OCI-LY7 (cell line): Measurements from ENCODE around the gene CFAP157. TPM values are rescaled to one million over a fixed set of nuclear protein-coding genes. Genes with fewer than 3 reads are reported as not detected.

ENCODE experiments used
- BruUV-seq: library from RNA; stranded (reverse); fragments of 400-500 nt; replicated peaks from 2 replicates; lab custom pipeline; 2021; lab: Mats Ljungman, UMichigan
- CTCF ChIA-PET: fragments of 300-600 bp; sonication (Branson Sonifier 250); formaldehyde crosslinking; loops from one replicate; lab custom pipeline; 2022; ENCODE audit warnings: antibody characterized with exemption; ENCODE audit not compliant: unreplicated experiment; lab: Charles Lee
- POLR2A ChIA-PET: fragments of 300-600 bp; sonication (Branson Sonifier 250); formaldehyde crosslinking; loops from one replicate; lab custom pipeline; 2022; ENCODE audit warnings: antibody characterized with exemption; lab: Charles Lee
- DNase-seq: peaks from one replicate; pipeline ENCODE4 v3.0.0-alpha.2; 2015; ENCODE audit warnings: low spot score
- H2AFZ ChIP-seq: fragments of 200-600 bp; sonication (generic), shearing (Covaris generic); 2 replicates; pipeline ENCODE4 v1.6.1; 2014; ENCODE audit warnings: mild to moderate bottlenecking, antibody characterized with exemption, low read length, moderate library complexity
- H3K27ac ChIP-seq: fragments of 200-600 bp; sonication (generic); 2 replicates; pipeline ENCODE4 v1.5.1; 2014; ENCODE audit warnings: mixed run types, low read depth, mild to moderate bottlenecking, moderate library complexity, low read length, inconsistent platforms; ENCODE audit not compliant: poor library complexity, severe bottlenecking
- H3K36me3 ChIP-seq: fragments of 200-600 bp; sonication (generic); 2 replicates; pipeline ENCODE4 v1.6.1; 2014; ENCODE audit warnings: mild to moderate bottlenecking, antibody characterized with exemption, low read length, moderate library complexity, mixed read lengths; ENCODE audit not compliant: insufficient read depth
- H3K4me1 ChIP-seq: fragments of 200-600 bp; sonication (generic); 2 replicates; pipeline ENCODE4 v1.5.1; 2014; ENCODE audit warnings: mild to moderate bottlenecking, low read length; ENCODE audit not compliant: insufficient read depth, poor library complexity, severe bottlenecking
- H3K4me2 ChIP-seq: fragments of 200-600 bp; sonication (generic); 2 replicates; pipeline ENCODE4 v1.6.1; 2014; ENCODE audit warnings: mild to moderate bottlenecking, low read length
- H3K4me3 ChIP-seq: fragments of 200-600 bp; sonication (generic); 2 replicates; pipeline ENCODE4 v1.5.1; 2014; ENCODE audit warnings: mild to moderate bottlenecking, low read depth, low read length; ENCODE audit not compliant: poor library complexity, severe bottlenecking
- H3K79me2 ChIP-seq: fragments of 200-600 bp; sonication (generic); 2 replicates; pipeline ENCODE4 v1.6.1; 2016; ENCODE audit warnings: low read depth, mild to moderate bottlenecking, low read length, moderate library complexity, mixed read lengths; ENCODE audit not compliant: insufficient read depth
- H3K9me2 ChIP-seq: fragments of 200-600 bp; sonication (generic); 2 replicates; pipeline ENCODE4 v1.6.1; 2016; ENCODE audit warnings: mild to moderate bottlenecking, low read length, mixed read lengths; ENCODE audit not compliant: insufficient read depth
- H3K9me3 ChIP-seq: fragments of 200-600 bp; sonication (generic); 2 replicates; pipeline ENCODE4 v1.6.1; 2014; ENCODE audit warnings: mild to moderate bottlenecking, mixed run types, low read length, mixed read lengths
- H4K20me1 ChIP-seq: fragments of 200-600 bp; sonication (generic); 2 replicates; pipeline ENCODE4 v1.6.1; 2014; ENCODE audit warnings: mild to moderate bottlenecking, antibody characterized with exemption, low read length, moderate library complexity, mixed read lengths; ENCODE audit not compliant: insufficient read depth
- CTCF ChIP-seq: fragments of 200-600 bp; sonication (generic); conservative IDR thresholded peaks from 2 replicates; pipeline ENCODE4 v1.5.1; 2014; ENCODE audit warnings: mild to moderate bottlenecking, antibody characterized with exemption, low read length, moderate library complexity, mixed read lengths
- EZH2phosphoT487 ChIP-seq: fragments of 200-600 bp; sonication (generic); IDR thresholded peaks from 2 replicates; pipeline ENCODE4 v1.6.1; 2018; ENCODE audit warnings: low read depth, borderline replicate concordance, mild to moderate bottlenecking, mixed run types, antibody characterized with exemption, low read length, moderate library complexity, mixed read lengths
- intact Hi-C: fragments of 100-400 bp; cut with micrococcal nuclease; formaldehyde crosslinking; loops from one replicate; pipeline ENCODE4 v1.10.0; 2022; ENCODE audit not compliant: unreplicated experiment
- total RNA-seq, 2 experiments: library from RNA; depleted of rRNA in 1 of 2; stranded (reverse); fragments of >200 nt in 1 of 2; shearing (Covaris generic) in 1 of 2; gene quantifications; 2 replicates each; pipeline ENCODE4 v1.2.3, GENCODE V29; 2014 to 2022

Gene CFAP157
- total RNA-seq, 2 experiments from 2014 or later = 0.13 to 0.22 TPM

DNA sequence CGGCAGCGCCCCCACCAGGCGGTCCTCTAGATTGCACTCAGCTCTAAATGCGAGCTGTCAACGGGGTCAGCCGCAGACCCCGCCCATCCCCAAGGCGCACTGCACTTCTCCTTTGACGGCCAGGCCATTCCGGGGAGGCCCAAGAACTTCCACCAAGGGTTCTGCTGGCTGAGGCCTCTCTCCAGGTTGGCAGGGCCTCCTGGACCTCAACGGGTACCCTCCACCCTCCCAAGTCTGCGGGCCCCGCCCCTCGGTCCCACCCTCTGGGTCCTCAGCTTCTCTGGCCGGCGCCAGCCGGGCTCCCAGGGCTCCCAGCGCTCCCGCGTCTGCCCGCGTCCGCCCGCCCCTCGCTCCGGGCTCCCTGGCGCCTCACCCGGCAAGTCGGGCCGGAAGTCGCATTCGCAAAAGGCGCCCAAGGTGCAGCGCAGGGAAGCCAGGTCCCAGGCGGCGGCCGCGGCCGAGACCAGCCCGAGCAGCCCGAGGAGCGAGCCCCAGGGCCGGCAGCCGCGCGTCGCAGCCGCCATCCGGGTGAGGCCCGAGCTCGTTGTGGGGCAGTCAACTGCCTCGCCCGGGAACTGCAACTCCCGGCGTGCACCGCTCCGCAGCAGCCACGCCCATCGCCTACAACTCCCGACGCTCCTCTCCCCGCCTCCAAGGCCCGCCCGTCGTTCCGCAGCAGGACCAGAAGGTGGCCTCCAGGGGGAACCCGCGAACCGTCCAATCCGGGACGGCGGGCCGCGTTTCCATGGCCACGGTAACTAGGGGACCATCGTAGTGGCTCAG lies 28.1 kb downstream of the CFAP157 start, which contains the start of gene TOR2A:
TOR2A (minus strand) TSS at position 548 of the 783 bp plus-strand sequence; CDS start at position 524, 24 bp downstream.
- H3K4me1 ChIP-seq = peaks cover 19% of the 10 kb centered on the region
- H3K27ac ChIP-seq = peak within 1 kb of the TSS; percentile 69
- H3K9me3 ChIP-seq = no peaks in the 10 kb centered on the region
- CTCF ChIA-PET = interaction anchor here (0.6 to 1.6 kb wide), 8 partner anchors 49 to 230 kb away, joined by 3 to 6 read pairs (median 3); no protein-coding TSS in a partner anchor
- DNase-seq = peak; percentile 97
- H4K20me1 ChIP-seq = no peaks in the 10 kb centered on the region
- peak within 1 kb of the TSS; percentile 75 for H3K4me3 ChIP-seq
- peaks cover 20% of the 10 kb centered on the region for H3K36me3 ChIP-seq
- no peak for TF ChIP-seq EZH2phosphoT487
- TF ChIP-seq CTCF = peak; percentile 93
- H2AFZ ChIP-seq = peak within 1 kb of the TSS; percentile 67
- BruUV-seq = no TSS peak
- no peaks in the 10 kb centered on the region for H3K9me2 ChIP-seq
- no peaks in the 10 kb centered on the region for H3K79me2 ChIP-seq
- POLR2A ChIA-PET = interaction anchor here (0.6 to 1.2 kb wide), 8 partner anchors 9 to 877 kb away, joined by 3 to 6 read pairs (median 3); partner anchors contain the start of gene CDK9
- intact Hi-C loops = loop anchor here (1.0 to 2.0 kb wide), 5 partner anchors 50 to 231 kb away; no protein-coding TSS in a partner anchor
- peak within 1 kb of the TSS; percentile 84 for H3K4me2 ChIP-seq

DNA sequence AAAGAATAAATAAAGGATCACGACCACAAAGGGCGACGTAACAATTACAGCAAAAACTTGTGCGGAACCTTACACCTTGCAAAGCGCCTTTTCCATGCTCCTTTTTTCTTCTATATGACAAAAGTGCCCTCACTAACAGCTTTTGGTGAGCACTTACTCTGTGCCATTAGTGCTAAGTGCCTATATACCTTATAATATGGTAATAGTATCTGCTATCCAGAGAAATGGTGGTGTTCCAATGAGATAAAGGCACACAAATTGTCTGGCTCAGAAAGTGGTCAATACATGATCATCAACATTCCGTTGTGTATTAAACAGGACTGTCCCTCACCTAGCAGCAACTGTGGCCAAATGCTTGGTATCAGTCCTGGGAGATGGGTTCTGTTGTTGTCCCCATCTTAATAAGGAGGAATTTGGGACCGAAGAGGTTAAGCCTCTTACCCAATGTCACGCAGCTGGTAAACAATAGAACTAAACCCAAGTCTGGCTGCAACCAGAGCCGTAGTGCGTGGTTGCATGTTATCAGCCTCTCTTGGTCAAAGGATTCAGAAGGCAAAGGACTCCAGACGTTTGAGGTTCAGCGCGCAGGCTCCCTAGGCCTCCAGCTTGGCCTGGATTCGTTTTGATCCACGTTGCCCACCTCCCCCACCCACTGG lies 28.9 kb downstream of the CFAP157 start:
- H4K20me1 ChIP-seq = no peaks in the 10 kb centered on the region
- intact Hi-C loops = loop anchor here (1.0 to 2.0 kb wide), 3 partner anchors 50 to 185 kb away; no protein-coding TSS in a partner anchor
- H3K9me2 ChIP-seq = no peaks in the 10 kb centered on the region
- H3K9me3 ChIP-seq = no peaks in the 10 kb centered on the region
- H3K36me3 ChIP-seq = peaks cover 25% of the 10 kb centered on the region
- peak overlapping the region; percentile 75 for H3K4me3 ChIP-seq
- H3K79me2 ChIP-seq = no peaks in the 10 kb centered on the region
- no peak overlapping the region for H3K27ac ChIP-seq
- H3K4me1 ChIP-seq = peaks cover 19% of the 10 kb centered on the region
- no peak overlapping the region; the same call in 1 of the 2 replicates for H2AFZ ChIP-seq
- TF ChIP-seq EZH2phosphoT487 (no peak), CTCF (no peak)
- BruUV-seq = no TSS peak
- no peak for DNase-seq
- peak overlapping the region; percentile 51 for H3K4me2 ChIP-seq
- ChIA-PET POLR2A (interaction anchor here (0.9 to 1.2 kb wide), 3 partner anchors 32 to 126 kb away, joined by 3 to 4 read pairs (median 3); no protein-coding TSS in a partner anchor), CTCF (interaction anchor here (0.6 to 1.6 kb wide), 4 partner anchors 50 to 228 kb away, joined by 3 to 6 read pairs (median 4); no protein-coding TSS in a partner anchor)
